Measurements from ENCODE around the gene C3orf20. TPM values are rescaled to one million over a fixed set of nuclear protein-coding genes. Genes with fewer than 3 reads are reported as not detected.

Gene C3orf20
- total RNA-seq, 1 donor: not detected

GRCh38 chr3:14769544-14770325 lies 94.8 kb downstream of the C3orf20 start:
- no peak for DNase-seq (ENCODE audit: low read depth)
- no peak for TF ChIP-seq CTCF (IDR thresholded peaks at IDR 0.05; ENCODE audit: insufficient read depth, low read depth, low read length)
- no peak overlapping the region for H3K4me3 ChIP-seq (ENCODE audit: low read depth, low read length)

GRCh38 chr3:14770591-14770990 lies 95.7 kb downstream of the C3orf20 start:
- no peak for DNase-seq (ENCODE audit: low read depth)
- H3K4me3 ChIP-seq (ENCODE audit: low read depth, low read length): no peak overlapping the region
- no peak for TF ChIP-seq CTCF (IDR thresholded peaks at IDR 0.05; ENCODE audit: insufficient read depth, low read depth, low read length)

- TF ChIP-seq CTCF (IDR thresholded peaks at IDR 0.05; ENCODE audit: insufficient read depth, low read depth, low read length): no peak
- H3K4me3 ChIP-seq (ENCODE audit: low read depth, low read length): no peak overlapping the region
- DNase-seq (ENCODE audit: low read depth): no peak
Measured at GRCh38 chr3:14771593-14772497, 96.9 kb downstream of the C3orf20 start.

GRCh38 chr3:14772533-14773138 lies 97.7 kb downstream of the C3orf20 start:
- TF ChIP-seq CTCF (IDR thresholded peaks at IDR 0.05; ENCODE audit: insufficient read depth, low read depth, low read length): no peak
- no peak for DNase-seq (ENCODE audit: low read depth)
- H3K4me3 ChIP-seq (ENCODE audit: low read depth, low read length): no peak overlapping the region

- no peak overlapping the region for H3K4me3 ChIP-seq (ENCODE audit: low read depth, low read length)
- DNase-seq (ENCODE audit: low read depth): no peak
- TF ChIP-seq CTCF (IDR thresholded peaks at IDR 0.05; ENCODE audit: insufficient read depth, low read depth, low read length): no peak
Measured at GRCh38 chr3:14773281-14773680, 98.3 kb downstream of the C3orf20 start.

DNA sequence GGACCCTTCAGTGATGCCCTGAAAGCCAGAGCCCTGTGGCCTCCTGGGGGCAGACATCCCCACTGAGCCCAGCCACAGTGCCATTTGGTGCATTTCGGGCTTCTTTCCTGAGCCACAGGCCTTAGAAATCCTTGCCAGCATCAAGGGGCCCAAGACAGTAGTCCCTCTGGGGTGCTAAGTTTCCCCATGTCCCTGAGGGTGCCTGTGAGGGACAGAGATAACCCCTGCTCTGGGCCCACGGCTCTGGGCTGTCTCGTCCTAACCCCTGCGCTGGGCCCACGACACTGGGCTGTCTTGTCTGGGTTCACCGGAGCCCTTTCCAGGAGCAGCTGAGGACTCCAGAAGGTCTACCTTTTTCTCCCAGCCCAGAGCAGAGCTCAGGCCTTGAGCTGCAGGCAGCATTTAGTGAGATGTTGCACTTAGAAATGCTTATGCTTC lies 98.8 kb downstream of the C3orf20 start:
- TF ChIP-seq CTCF (IDR thresholded peaks at IDR 0.05; ENCODE audit: insufficient read depth, low read depth, low read length): no peak
- no peak overlapping the region for H3K4me3 ChIP-seq (ENCODE audit: low read depth, low read length)
- no peak for DNase-seq (ENCODE audit: low read depth)

Measured in fibroblast of villous mesenchyme (primary cell).